ENCODE data around the gene TMCC1.

TMCC1 gene

DNA sequence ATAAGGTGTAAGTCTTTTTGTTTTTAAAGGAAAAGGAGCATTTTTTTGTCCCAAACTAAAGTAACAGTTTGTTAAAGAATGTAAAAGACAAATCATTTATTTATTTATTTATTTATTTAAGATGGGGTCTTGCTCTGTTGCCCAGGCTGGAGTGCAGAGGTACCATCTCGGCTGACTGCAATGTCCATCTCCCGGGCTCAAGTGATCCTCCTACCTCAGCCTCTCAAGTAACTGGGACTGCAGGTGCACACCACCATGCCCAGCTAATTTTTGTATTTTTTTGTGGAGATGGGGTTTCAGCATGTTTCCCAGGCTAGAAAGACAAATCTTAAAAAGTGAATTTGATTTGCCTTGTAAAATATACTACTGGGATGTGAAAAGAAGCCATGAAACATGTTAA is 200.8 kb downstream of the TMCC1 start:
- TF ChIP-seq, protein P1, sequence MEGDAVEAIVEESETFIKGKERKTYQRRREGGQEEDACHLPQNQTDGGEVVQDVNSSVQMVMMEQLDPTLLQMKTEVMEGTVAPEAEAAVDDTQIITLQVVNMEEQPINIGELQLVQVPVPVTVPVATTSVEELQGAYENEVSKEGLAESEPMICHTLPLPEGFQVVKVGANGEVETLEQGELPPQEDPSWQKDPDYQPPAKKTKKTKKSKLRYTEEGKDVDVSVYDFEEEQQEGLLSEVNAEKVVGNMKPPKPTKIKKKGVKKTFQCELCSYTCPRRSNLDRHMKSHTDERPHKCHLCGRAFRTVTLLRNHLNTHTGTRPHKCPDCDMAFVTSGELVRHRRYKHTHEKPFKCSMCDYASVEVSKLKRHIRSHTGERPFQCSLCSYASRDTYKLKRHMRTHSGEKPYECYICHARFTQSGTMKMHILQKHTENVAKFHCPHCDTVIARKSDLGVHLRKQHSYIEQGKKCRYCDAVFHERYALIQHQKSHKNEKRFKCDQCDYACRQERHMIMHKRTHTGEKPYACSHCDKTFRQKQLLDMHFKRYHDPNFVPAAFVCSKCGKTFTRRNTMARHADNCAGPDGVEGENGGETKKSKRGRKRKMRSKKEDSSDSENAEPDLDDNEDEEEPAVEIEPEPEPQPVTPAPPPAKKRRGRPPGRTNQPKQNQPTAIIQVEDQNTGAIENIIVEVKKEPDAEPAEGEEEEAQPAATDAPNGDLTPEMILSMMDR (IDR thresholded peaks at IDR 0.05; ENCODE audit: extremely low read depth, insufficient read depth, missing control alignments): no peak
- in situ Hi-C loops (cut with MboI; ENCODE audit: low pct_unique_long_range_greater_than_20kb, low sequenced_read_pairs, unreplicated experiment): no loop called here
- DNase-seq (ENCODE audit: low spot score): no peak

DNA sequence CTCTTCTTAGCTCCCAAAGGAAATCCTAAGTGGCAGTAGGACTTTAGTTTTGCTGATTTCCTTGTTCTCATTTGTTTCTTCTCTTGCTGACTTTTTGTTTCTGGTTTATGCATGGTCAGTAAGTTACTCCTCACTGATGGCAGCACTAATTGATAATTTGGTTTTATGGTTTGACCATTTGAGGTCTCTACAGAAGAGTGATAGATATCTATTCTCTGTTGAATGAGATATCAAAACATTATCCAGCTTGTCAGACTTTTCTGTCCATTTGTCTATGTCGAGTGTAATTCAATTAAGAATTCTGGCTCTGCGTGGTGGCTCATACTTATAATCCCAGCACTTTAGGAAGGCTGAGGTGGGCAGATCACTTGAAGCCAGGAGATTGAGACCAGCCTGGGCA is 202.5 kb downstream of the TMCC1 start:
- in situ Hi-C loops (cut with MboI; ENCODE audit: low pct_unique_long_range_greater_than_20kb, low sequenced_read_pairs, unreplicated experiment): no loop called here
- DNase-seq (ENCODE audit: low spot score): no peak
- TF ChIP-seq, protein P1 (IDR thresholded peaks at IDR 0.05; ENCODE audit: extremely low read depth, insufficient read depth, missing control alignments): no peak

DNA sequence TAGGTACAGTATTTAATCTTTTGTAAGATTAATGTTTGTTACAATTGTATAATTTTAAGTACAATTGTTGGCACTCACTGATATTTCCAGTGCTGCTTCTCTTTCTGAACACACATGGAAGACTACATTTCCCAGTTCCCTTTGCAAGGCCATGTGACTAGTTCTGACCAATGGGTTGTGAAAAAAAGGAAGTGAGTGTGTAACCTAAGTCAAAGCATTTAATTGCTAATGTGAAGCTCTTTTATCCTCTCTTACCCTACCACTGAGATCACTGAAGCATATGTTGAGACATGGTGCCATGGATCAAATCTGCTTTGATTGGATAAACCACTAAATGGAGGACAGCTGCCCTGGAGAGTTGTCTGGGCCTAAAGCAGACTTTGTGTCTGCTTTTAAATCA is 203.1 kb downstream of the TMCC1 start:
- TF ChIP-seq, protein P1 (IDR thresholded peaks at IDR 0.05; ENCODE audit: extremely low read depth, insufficient read depth, missing control alignments): no peak
- peak; percentile 51 for DNase-seq (ENCODE audit: low spot score)
- in situ Hi-C loops (cut with MboI; ENCODE audit: low pct_unique_long_range_greater_than_20kb, low sequenced_read_pairs, unreplicated experiment): no loop called here

DNA sequence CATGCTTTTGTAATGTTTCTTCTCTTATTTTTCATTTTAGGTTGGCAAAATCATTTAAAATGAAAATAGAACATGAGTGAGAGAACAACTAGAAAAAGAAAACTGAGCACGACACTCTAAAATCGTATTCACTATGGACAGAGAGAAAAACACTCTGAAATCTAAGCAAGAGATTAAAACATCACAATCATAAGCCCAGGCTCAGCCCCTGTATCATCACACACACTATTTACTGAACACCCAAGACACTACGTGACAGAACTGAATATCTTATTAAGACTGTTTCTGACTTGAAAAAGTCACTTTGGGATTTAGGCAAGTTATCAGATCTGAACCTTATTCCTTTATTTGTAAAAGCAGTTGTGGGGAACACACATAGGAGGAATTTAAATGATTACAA is 204.5 kb downstream of the TMCC1 start:
- TF ChIP-seq, protein P1 (IDR thresholded peaks at IDR 0.05; ENCODE audit: extremely low read depth, insufficient read depth, missing control alignments): no peak
- in situ Hi-C loops (cut with MboI; ENCODE audit: low pct_unique_long_range_greater_than_20kb, low sequenced_read_pairs, unreplicated experiment): no loop called here
- DNase-seq (ENCODE audit: low spot score): no peak

DNA sequence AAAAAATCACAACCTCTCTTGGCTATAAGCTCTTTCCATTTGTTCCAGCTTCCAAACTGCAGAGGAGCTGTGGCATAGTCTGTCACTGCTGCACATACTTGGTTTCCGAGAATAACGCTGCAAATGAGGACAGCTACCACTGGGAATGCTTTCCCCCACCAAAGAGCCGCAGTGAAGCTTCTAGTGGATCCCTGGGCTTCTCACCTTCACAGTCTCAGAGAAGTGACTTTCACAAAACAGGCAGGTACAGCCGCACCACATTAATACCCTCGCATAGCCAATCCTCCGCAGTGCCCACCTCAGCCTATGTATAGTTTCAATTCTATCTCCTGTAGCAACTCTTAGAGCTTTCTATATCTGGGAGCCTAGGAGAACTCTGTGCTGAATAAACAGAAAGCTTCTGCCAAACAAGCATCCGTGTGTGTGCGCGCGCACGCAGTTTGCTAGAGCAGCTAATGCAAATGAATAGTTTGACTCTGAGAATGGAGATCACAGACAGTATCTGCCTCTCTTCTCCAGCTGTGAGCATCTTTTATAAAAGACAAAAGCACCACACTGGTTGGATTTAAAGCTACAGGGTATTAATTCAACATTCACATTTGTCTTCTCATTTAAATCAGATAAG is 205.1 kb downstream of the TMCC1 start:
- no peak for DNase-seq (ENCODE audit: low spot score)
- in situ Hi-C loops (cut with MboI; ENCODE audit: low pct_unique_long_range_greater_than_20kb, low sequenced_read_pairs, unreplicated experiment): no loop called here
- TF ChIP-seq, protein P1 (IDR thresholded peaks at IDR 0.05; ENCODE audit: extremely low read depth, insufficient read depth, missing control alignments): no peak

DNA sequence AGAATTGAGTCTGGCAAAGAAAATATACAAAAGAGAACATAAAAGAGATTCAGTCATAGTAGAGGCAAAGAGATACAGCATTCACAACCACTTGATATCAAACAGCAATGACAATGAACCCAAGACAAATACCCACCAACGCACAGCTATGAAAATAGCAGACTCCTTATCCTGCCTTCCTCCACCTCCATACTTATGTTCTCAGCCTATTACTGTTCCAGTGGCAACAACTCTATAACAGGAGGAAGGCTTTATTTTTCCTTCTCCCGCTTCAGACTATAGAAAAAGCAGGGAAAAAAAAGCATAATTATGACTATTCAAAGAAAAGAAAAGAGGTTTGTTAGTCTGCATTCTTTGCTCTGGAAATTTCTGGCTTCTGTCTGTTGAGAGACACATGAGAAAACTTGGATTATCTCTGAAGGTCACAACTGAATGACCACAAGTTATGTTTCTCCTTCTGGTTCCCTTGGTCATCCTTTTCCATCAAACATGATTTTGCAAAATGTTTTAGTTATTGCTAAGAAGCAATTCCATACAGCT is 205.9 kb downstream of the TMCC1 start:
- in situ Hi-C loops (cut with MboI; ENCODE audit: low pct_unique_long_range_greater_than_20kb, low sequenced_read_pairs, unreplicated experiment): no loop called here
- no peak for DNase-seq (ENCODE audit: low spot score)
- TF ChIP-seq, protein P1 (IDR thresholded peaks at IDR 0.05; ENCODE audit: extremely low read depth, insufficient read depth, missing control alignments): no peak
